PC-9 (cell line): ENCODE data around the gene FFAR3.

Experiments
- EZH2 ChIP-seq: fragments of 200-600 bp; sonication (generic); IDR thresholded peaks from 2 replicates; pipeline ENCODE4 v1.8.0; 2017; ENCODE audit warnings: antibody characterized with exemption, low read depth
- TF ChIP-seq, protein P1 (sequence below): fragments of 200-600 bp; sonication (generic); conservative IDR thresholded peaks from 2 replicates; pipeline ENCODE4 v1.6.1; 2017; ENCODE audit warnings: mixed run types, antibody characterized with exemption, mild to moderate bottlenecking, moderate library complexity

DNA sequence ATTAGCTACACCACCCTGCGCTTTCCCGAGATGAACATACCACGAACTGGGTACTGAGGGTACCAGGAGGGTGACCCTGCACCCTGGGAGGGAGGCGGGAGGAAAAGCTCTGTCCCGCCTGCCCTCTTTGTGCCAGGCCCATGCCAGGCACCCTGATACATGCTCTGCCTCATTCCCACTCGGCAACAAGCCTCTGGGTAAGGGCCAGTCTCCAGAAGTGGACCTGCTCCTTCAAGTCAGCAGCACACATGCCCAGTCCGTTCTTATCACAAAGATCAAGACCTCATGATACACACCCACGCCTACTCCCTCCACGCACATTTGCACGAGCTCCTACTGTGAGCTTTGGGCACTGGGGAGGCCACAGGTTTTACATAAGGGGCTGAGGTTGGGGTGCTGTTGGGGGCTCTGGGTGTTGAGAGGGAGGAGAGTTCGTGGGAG lies 12.6 kb upstream of the FFAR3 start:
- TF ChIP-seq EZH2: no peak
- TF ChIP-seq, protein P1, sequence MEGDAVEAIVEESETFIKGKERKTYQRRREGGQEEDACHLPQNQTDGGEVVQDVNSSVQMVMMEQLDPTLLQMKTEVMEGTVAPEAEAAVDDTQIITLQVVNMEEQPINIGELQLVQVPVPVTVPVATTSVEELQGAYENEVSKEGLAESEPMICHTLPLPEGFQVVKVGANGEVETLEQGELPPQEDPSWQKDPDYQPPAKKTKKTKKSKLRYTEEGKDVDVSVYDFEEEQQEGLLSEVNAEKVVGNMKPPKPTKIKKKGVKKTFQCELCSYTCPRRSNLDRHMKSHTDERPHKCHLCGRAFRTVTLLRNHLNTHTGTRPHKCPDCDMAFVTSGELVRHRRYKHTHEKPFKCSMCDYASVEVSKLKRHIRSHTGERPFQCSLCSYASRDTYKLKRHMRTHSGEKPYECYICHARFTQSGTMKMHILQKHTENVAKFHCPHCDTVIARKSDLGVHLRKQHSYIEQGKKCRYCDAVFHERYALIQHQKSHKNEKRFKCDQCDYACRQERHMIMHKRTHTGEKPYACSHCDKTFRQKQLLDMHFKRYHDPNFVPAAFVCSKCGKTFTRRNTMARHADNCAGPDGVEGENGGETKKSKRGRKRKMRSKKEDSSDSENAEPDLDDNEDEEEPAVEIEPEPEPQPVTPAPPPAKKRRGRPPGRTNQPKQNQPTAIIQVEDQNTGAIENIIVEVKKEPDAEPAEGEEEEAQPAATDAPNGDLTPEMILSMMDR: no peak
